ENCODE results near the gene CAMK2G.

- TF ChIP-seq REST (IDR thresholded peaks at IDR 0.05) (no peak), CTCF (IDR thresholded peaks at IDR 0.05; ENCODE audit: low read depth, low read length, missing input control) (no peak), TAF1 (conservative IDR thresholded peaks at IDR 0.05) (no peak), RXRA (IDR thresholded peaks at IDR 0.05) (no peak), MAX (IDR thresholded peaks at IDR 0.05) (no peak), RAD21 (IDR thresholded peaks at IDR 0.05) (no peak), NR2F2 (IDR thresholded peaks at IDR 0.05) (no peak), ZBTB33 (IDR thresholded peaks at IDR 0.05) (no peak)
Observed at GRCh38 chr10:73780301-73780700, 94.1 kb downstream of the CAMK2G start.
